HUDEP-2 (cell line): Measurements from ENCODE around the gene CLCA1.

Source experiments
- DNase-seq, 76 experiments: peaks; one replicate each; lab custom pipeline; 2025; ENCODE audit not compliant: unreplicated experiment in 76 of 76; lab: John Stamatoyannopoulos, UW

The CLCA1 gene

GRCh38 chr1:86461482-86461881 is 7.2 kb upstream of the CLCA1 start:
- DNase-seq = peak in 72 of 76 experiments; percentile 11 to 92 (median 65)

GRCh38 chr1:86464819-86465218 is 3.9 kb upstream of the CLCA1 start:
- no peak for DNase-seq

- DNase-seq = no peak
Observed at GRCh38 chr1:86466109-86466844, 2.5 kb upstream of the CLCA1 start.

- DNase-seq = no peak
Observed at GRCh38 chr1:86466986-86467385, 1.7 kb upstream of the CLCA1 start.

- DNase-seq = no peak
Observed at GRCh38 chr1:86470859-86471258, 2.1 kb downstream of the CLCA1 start.

- DNase-seq = no peak
Observed at GRCh38 chr1:86471291-86471690, 2.6 kb downstream of the CLCA1 start.

- no peak for DNase-seq
Observed at GRCh38 chr1:86472152-86472551, 3.4 kb downstream of the CLCA1 start.

GRCh38 chr1:86472767-86473166 is 4.0 kb downstream of the CLCA1 start:
- no peak for DNase-seq

GRCh38 chr1:86477256-86477655 is 8.5 kb downstream of the CLCA1 start:
- DNase-seq = no peak

- DNase-seq = no peak
Observed at GRCh38 chr1:86477682-86478081, 9.0 kb downstream of the CLCA1 start.

- DNase-seq = no peak
Observed at GRCh38 chr1:86478416-86479156, 9.9 kb downstream of the CLCA1 start.

GRCh38 chr1:86481966-86482365 is 13.2 kb downstream of the CLCA1 start:
- DNase-seq = no peak

GRCh38 chr1:86487131-86487810 is 18.5 kb downstream of the CLCA1 start:
- no peak for DNase-seq

GRCh38 chr1:86487811-86488141 is 19.0 kb downstream of the CLCA1 start:
- DNase-seq = no peak

- peak in 1 of 76 experiments; percentile 6 for DNase-seq
Observed at GRCh38 chr1:86489242-86489878, 20.6 kb downstream of the CLCA1 start.

- no peak for DNase-seq
Observed at GRCh38 chr1:86491171-86491950, 22.6 kb downstream of the CLCA1 start.

- DNase-seq = no peak
Observed at GRCh38 chr1:86498281-86498680, 29.6 kb downstream of the CLCA1 start.

- DNase-seq = peak in 27 of 76 experiments; percentile 4 to 66 (median 43)
Observed at GRCh38 chr1:86499987-86500593, 31.4 kb downstream of the CLCA1 start.

GRCh38 chr1:86500714-86501113 is 32.0 kb downstream of the CLCA1 start:
- no peak for DNase-seq

GRCh38 chr1:86502125-86502646 is 33.5 kb downstream of the CLCA1 start:
- peak in 11 of 76 experiments; percentile 5 to 47 (median 21) for DNase-seq
